Measurements from ENCODE around the gene TJAP1.
"Not testable (repeated sequence)": the region's sequence is repeated elsewhere in the genome, so short reads cannot be mapped to it uniquely, and the experiment has no call there.

The TJAP1 gene

DNA sequence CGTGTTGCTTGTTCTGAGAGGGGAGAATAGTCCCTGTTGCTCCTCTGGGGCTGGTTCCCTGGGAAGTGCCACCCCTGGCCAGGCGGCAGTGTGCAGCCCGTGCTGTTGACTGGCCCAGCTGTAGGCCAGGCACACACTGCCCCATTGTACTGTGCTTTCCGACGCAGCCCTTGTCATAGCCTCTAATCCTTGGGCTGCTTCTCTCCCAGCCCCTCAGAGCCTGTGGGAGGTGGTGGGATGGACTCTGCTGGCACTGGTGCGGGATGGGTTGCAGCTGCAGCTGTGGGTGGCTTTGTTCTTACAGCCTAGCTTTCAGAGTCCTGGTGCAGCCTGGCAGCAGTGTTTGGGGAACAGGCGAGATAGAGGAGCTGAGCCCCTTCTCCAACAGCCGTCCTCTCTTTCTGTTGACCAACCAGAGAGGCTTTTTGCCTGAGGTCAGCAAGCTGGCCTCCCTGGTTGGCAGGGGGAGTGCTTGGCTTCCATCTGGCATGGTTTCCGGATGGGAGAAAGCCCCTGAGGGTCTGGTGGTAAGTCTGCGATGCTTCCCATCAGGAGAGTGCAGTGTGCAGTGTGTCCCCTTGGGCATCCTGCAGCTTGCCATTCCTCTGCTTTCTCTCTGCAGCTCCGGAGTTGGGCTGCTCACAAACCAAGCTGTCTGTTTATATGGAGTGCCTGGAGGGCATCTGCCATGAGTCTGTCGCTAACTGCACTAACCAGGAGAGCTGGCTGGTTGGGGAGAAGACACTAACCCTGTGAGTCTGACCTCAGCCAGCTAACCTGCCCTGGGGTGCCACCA lies 12.1 kb downstream of the TJAP1 start:
- no peak for DNase-seq

- no peak for DNase-seq
Measured at GRCh38 chr6:43490523-43490939, 13.2 kb downstream of the TJAP1 start.

GRCh38 chr6:43491750-43492661 lies 14.6 kb downstream of the TJAP1 start:
- no peak for DNase-seq

DNA sequence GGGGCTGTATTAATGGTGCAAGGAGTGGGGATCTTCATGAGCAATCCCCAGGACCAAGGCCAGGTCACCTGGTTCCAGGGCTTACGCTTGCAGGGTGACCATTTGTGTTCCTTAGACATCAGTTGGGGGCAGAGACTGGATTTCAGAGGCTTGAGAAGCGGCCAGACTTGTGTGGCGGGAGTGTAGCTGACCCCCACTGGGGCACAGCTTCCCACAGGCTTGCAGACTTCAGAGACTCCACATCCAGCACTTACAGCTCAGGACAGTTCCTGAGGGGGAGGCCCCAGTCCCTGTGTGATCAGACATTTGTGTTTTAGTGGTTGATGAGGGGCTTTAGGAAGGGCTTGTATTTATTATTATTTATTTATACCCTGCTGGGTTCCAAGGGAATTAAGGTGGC lies 15.3 kb downstream of the TJAP1 start:
- DNase-seq, result no peak

GRCh38 chr6:43493230-43493629 lies 15.9 kb downstream of the TJAP1 start:
- DNase-seq, result no peak

GRCh38 chr6:43493833-43494232 lies 16.5 kb downstream of the TJAP1 start:
- no peak for DNase-seq

- no peak for DNase-seq
Measured at GRCh38 chr6:43494321-43494720, 17.0 kb downstream of the TJAP1 start.

DNA sequence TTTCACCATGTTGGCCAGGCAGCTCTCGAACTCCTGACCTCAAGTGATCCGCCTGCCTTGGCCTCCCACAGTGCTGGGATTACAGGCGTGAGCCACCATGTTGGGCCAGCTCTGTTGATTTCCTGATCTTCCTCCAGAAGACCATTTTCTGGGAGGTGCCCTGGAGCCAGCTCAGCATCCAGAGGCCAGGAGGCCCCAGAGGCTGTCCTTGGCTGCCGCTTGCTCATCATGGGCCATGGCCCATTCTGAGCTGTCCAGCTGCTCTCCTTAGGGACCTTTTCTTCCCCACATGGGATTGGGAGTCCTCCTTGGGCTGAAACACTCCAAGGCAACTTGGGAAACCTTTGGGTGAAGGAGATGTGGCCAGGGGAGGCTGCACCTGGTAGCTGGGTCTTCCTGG lies 17.4 kb downstream of the TJAP1 start:
- DNase-seq, result no peak

GRCh38 chr6:43495409-43495941 lies 18.1 kb downstream of the TJAP1 start:
- DNase-seq, result peak; percentile 46

DNA sequence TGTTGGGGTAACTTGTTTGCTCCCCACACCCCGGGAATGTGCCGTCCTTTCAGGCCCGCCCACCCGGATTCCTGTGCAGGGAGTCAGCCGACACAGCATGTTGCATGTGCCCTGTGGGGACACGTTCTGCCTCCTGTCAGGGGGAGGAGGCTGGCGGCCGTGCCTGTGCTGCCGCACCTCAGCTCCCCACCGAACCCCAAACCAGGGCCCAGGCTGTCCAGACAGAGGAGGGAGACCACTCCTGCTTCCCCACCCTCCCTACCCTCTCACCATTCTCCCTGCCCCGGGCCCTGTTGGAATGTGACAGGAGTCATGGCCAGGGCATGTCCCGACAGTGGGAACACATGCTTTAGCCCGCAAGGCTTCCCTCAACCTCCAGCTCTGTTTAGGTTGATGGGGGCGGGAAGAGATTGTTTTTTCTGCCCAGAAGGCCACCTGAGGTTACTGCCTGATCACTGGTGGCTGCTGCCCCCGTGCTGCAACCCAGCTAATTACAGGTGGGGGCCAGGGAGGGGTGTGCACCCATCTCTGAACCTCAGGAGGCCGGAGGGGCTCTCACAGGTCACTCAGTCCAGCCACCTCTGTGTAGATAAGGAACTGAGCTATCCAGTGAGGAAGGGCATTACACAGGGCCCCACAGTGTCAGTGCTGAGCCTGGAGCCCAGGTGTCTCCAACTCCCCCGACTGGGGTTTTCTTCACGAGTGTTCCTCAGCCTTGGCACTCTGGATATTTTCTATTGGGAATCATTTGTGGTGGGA lies 19.2 kb downstream of the TJAP1 start:
- no peak for DNase-seq

DNA sequence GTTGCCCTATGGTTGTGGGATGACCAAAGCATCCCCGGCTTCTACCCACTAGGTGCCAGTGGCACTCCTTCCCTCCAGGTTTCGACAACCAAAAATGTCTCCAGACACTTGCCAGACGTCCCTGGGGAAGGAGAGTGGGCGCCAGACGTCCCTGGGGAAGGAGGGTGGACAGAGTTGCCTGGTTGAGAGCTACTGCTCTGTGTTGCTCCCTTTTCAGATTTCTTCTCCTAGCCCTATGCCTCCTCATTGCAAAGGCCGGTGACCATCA lies 19.7 kb downstream of the TJAP1 start:
- DNase-seq, result no peak

- no peak for DNase-seq
Measured at GRCh38 chr6:43497689-43498088, 20.3 kb downstream of the TJAP1 start.

DNA sequence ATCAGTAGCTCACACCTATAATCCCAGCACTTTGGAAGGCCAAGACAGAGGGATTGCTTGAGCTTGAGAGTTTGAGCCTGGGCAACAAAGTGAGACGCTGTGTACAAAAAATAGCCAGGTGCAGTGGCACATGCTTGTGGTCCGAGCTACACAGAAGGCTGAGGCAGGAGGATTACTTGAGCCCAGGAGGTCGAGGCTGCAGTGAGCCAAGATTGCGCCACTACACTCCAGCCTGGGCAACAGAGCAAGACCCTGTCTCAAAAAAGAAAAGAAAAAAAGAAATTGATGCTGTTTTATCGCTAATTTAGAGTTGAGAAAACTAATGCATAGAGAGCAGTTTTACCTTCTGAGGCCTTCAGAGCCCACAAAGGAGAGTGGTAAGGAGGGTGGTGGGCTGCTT lies 20.9 kb downstream of the TJAP1 start:
- DNase-seq, result not testable (repeated sequence)

- no peak for DNase-seq
Measured at GRCh38 chr6:43499028-43499815, 21.9 kb downstream of the TJAP1 start.

DNA sequence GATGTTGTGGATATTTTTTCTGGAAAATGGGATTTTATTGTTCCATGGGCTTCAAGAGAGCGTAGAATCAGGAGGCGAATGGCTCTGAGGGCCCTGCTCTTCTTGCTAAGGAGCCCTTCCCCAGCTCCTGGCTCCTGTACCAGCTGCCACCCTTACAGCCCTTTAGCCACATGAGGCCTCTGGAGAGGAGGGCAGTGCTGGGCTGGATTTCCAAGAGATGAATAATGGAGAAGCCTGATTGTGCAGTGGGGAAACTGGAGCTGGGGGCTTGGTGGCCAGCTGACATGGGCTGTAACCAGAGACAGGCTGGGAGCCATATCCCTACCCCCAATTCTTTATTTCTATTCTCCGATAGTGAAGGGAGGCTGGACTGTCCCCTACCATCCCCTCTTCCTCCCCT lies 23.6 kb downstream of the TJAP1 start:
- DNase-seq, result no peak

GRCh38 chr6:43502666-43503065 lies 25.3 kb downstream of the TJAP1 start:
- no peak for DNase-seq

GRCh38 chr6:43503443-43503842 lies 26.1 kb downstream of the TJAP1 start:
- no peak for DNase-seq

GRCh38 chr6:43504756-43505593 lies 27.6 kb downstream of the TJAP1 start:
- no peak for DNase-seq

DNA sequence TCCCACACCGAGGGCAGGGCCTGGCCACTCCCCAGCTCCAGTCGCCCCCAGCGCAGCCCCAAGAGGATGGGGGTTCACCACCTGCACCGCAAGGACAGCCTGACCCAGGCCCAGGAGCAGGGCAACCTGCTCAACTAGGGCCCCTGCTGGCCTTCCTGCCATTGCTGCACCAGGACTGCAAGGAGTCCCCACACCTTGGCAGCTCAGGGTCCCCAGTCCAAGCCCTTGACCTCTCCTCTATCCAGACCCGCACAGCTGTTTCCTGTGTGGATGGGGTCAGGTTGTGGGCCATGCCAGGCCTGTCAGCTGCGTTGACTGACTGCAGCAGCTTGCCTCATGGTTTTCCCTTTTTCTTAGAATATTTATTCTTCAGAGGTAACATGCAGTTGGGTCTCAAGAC lies 28.3 kb downstream of the TJAP1 start:
- no peak for DNase-seq

- DNase-seq, result no peak
Measured at GRCh38 chr6:43506171-43506570, 28.8 kb downstream of the TJAP1 start.

- DNase-seq, result peak; percentile 92
Measured at GRCh38 chr6:43506667-43507471, 29.5 kb downstream of the TJAP1 start.
